ENCODE data around the gene SHROOM2. TPM values are rescaled to one million over a fixed set of nuclear protein-coding genes. Genes with fewer than 3 reads are reported as not detected.

SHROOM2 gene
- total and polyA plus RNA-seq, 7 donors = 0.05 to 0.47 (median 0.12) TPM

- Histone ChIP-seq H3K36me3 (ENCODE audit: insufficient read depth in 1 of 2, low read depth in 1 of 2) (no peaks in the 10 kb centered on the region), H3K4me3 (no peak overlapping the region), H3K4me1 (no peaks in the 10 kb centered on the region), H3K27me3 (ENCODE audit: insufficient read depth in 3 of 3, low read length in 2 of 3) (no peaks in the 10 kb centered on the region), H3K27ac (no peak overlapping the region), H3K9me3 (no peaks in the 10 kb centered on the region)
- intact Hi-C loops (cut with DNase I) = no loop called here
- DNase-seq = no peak
- ATAC-seq = no peak
- WGBS, 3 donors = 82 to 93% (median 90%) methylated on average over 14 of the region's 14 CpGs
- no peak for TF ChIP-seq CTCF (IDR thresholded peaks at IDR 0.05)
Measured at GRCh38 chrX:9829308-9830267, 43.4 kb downstream of the SHROOM2 start.

- ATAC-seq (no peak), DNase-seq (no peak)
- 27 to 42% (median 34%) methylated on average over 6 of the region's 6 CpGs for WGBS, 3 donors
- no peak for TF ChIP-seq CTCF (IDR thresholded peaks at IDR 0.05)
- Histone ChIP-seq H3K27ac (no peak overlapping the region), H3K27me3 (ENCODE audit: insufficient read depth in 3 of 3, low read length in 2 of 3) (no peaks in the 10 kb centered on the region), H3K9me3 (no peaks in the 10 kb centered on the region), H3K36me3 (ENCODE audit: insufficient read depth in 1 of 2, low read depth in 1 of 2) (no peaks in the 10 kb centered on the region), H3K4me1 (no peaks in the 10 kb centered on the region), H3K4me3 (no peak overlapping the region)
- intact Hi-C loops (cut with DNase I) = no loop called here
Measured at GRCh38 chrX:9832811-9833210, 46.6 kb downstream of the SHROOM2 start.

GRCh38 chrX:9835585-9836210 lies 49.5 kb downstream of the SHROOM2 start:
- Histone ChIP-seq H3K9me3 (no peaks in the 10 kb centered on the region), H3K27ac (no peak overlapping the region), H3K27me3 (ENCODE audit: insufficient read depth in 3 of 3, low read length in 2 of 3) (no peaks in the 10 kb centered on the region), H3K4me3 (no peak overlapping the region), H3K36me3 (ENCODE audit: insufficient read depth in 1 of 2, low read depth in 1 of 2) (no peaks in the 10 kb centered on the region), H3K4me1 (no peaks in the 10 kb centered on the region)
- ATAC-seq (no peak), DNase-seq (no peak)
- 61 to 67% (median 67%) methylated on average over 8 to 11 of the region's 11 CpGs for WGBS, 3 donors
- no peak for TF ChIP-seq CTCF (IDR thresholded peaks at IDR 0.05)
- intact Hi-C loops (cut with DNase I) = no loop called here

GRCh38 chrX:9842541-9842940 lies 56.3 kb downstream of the SHROOM2 start:
- H3K9me3 ChIP-seq = no peaks in the 10 kb centered on the region
- H3K4me1 ChIP-seq = no peaks in the 10 kb centered on the region
- no peak for TF ChIP-seq CTCF (IDR thresholded peaks at IDR 0.05)
- intact Hi-C loops (cut with DNase I) = no loop called here
- 53 to 67% (median 54%) methylated on average over 3 to 6 of the region's 6 CpGs for WGBS, 3 donors
- no peak overlapping the region for H3K27ac ChIP-seq
- no peaks in the 10 kb centered on the region for H3K27me3 ChIP-seq (ENCODE audit: insufficient read depth in 3 of 3, low read length in 2 of 3)
- DNase-seq (no peak), ATAC-seq (no peak)
- H3K36me3 ChIP-seq (ENCODE audit: insufficient read depth in 1 of 2, low read depth in 1 of 2) = no peaks in the 10 kb centered on the region
- no peak overlapping the region for H3K4me3 ChIP-seq

All from psoas muscle (tissue), 8 donors.